Measurements from ENCODE around the gene FAF2.

The FAF2 gene

DNA sequence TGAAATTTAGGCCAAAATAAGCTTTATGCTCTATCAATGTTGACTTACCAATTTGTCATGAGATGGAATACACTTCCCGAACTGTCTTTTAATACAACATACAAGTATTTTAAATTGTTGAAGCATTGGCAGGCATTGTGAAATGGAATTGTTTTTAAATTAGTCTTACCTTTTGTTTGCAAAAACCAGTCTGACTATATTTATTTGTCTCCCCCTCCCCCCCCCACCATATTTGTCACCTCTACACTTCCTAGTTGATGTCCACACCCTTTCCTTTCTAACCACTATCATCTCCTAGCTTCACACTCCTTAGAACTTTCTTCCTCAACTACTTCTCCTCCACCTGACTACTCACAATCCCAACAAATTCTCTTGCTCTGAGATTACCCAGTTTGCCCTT is 40.9 kb downstream of the FAF2 start:
- H3K4me3 ChIP-seq (ENCODE audit: low read depth, low read length) = no peak overlapping the region
- TF ChIP-seq CTCF (IDR thresholded peaks at IDR 0.05; ENCODE audit: low read depth, low read length, missing control alignments) = no peak
- DNase-seq (ENCODE audit: low read depth) = no peak

- no peak for TF ChIP-seq CTCF (IDR thresholded peaks at IDR 0.05; ENCODE audit: low read depth, low read length, missing control alignments)
- no peak overlapping the region for H3K4me3 ChIP-seq (ENCODE audit: low read depth, low read length)
- DNase-seq (ENCODE audit: low read depth) = no peak
Observed at GRCh38 chr5:176490301-176490700, 42.1 kb downstream of the FAF2 start.

- no peak for TF ChIP-seq CTCF (IDR thresholded peaks at IDR 0.05; ENCODE audit: low read depth, low read length, missing control alignments)
- no peak overlapping the region for H3K4me3 ChIP-seq (ENCODE audit: low read depth, low read length)
- DNase-seq (ENCODE audit: low read depth) = no peak
Observed at GRCh38 chr5:176491101-176491502, 42.9 kb downstream of the FAF2 start.

GRCh38 chr5:176491901-176492300 is 43.7 kb downstream of the FAF2 start:
- TF ChIP-seq CTCF (IDR thresholded peaks at IDR 0.05; ENCODE audit: low read depth, low read length, missing control alignments) = no peak
- no peak for DNase-seq (ENCODE audit: low read depth)
- no peak overlapping the region for H3K4me3 ChIP-seq (ENCODE audit: low read depth, low read length)

GRCh38 chr5:176492431-176492830 is 44.2 kb downstream of the FAF2 start:
- no peak for DNase-seq (ENCODE audit: low read depth)
- no peak for TF ChIP-seq CTCF (IDR thresholded peaks at IDR 0.05; ENCODE audit: low read depth, low read length, missing control alignments)
- no peak overlapping the region for H3K4me3 ChIP-seq (ENCODE audit: low read depth, low read length)

DNA sequence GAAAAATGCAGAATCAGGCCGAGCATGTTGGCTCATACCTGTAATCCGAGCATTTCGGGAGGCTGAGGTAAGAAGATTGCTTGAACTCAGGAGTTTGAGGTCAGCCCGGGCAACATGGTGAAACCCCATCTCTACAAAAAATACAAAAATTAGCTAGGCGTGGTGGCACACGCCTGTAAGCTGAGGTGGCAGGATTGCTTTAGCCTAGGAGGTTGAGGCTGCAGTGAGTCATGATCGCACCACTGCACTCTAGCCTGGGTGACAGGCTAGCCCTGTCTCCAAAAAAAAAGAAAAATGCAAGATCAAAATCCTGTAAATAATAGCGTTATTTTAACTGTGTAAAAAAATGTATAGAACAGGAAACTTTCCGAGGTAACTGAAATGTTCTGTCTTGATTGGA is 49.7 kb downstream of the FAF2 start:
- DNase-seq (ENCODE audit: low read depth) = no peak
- no peak overlapping the region for H3K4me3 ChIP-seq (ENCODE audit: low read depth, low read length)
- TF ChIP-seq CTCF (IDR thresholded peaks at IDR 0.05; ENCODE audit: low read depth, low read length, missing control alignments) = no peak

- DNase-seq (ENCODE audit: low read depth) = no peak
- TF ChIP-seq CTCF (IDR thresholded peaks at IDR 0.05; ENCODE audit: low read depth, low read length, missing control alignments) = no peak
- H3K4me3 ChIP-seq (ENCODE audit: low read depth, low read length) = no peak overlapping the region
Observed at GRCh38 chr5:176499273-176499672, 51.1 kb downstream of the FAF2 start.

Measured in GM12864 (cell line).